ENCODE measurements around the gene AP4S1.
"Not testable (repeated sequence)": the region's sequence is repeated elsewhere in the genome, so short reads cannot be mapped to it uniquely, and the experiment has no call there.

AP4S1 gene

GRCh38 chr14:31025367-31026076 is at the start of gene AP4S1:
TSS of gene AP4S1 (plus strand) at chr14:31025649. CDS start at chr14:31066197, 40,548 bp downstream.
- DNase-seq = peak; percentile 52

DNA sequence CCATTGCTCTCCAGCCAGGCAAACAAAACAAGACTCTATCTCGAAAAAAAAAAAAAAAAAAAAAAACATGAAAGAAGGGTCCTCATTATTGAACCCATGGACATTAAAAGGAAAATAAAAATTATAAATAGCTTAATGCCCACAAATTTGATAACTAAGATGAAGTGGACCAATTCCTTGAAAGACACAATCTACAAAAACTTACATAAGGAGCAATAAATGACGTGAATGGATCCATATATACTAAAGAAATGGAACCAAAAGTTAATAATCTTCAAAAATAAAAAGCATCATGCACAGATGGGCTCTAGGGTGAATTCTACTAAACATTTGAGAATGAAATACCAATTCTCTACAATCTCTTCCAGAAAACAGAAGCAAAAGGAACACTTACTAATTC is 47.7 kb upstream of the AP4S1 start:
- no peak for DNase-seq

DNA sequence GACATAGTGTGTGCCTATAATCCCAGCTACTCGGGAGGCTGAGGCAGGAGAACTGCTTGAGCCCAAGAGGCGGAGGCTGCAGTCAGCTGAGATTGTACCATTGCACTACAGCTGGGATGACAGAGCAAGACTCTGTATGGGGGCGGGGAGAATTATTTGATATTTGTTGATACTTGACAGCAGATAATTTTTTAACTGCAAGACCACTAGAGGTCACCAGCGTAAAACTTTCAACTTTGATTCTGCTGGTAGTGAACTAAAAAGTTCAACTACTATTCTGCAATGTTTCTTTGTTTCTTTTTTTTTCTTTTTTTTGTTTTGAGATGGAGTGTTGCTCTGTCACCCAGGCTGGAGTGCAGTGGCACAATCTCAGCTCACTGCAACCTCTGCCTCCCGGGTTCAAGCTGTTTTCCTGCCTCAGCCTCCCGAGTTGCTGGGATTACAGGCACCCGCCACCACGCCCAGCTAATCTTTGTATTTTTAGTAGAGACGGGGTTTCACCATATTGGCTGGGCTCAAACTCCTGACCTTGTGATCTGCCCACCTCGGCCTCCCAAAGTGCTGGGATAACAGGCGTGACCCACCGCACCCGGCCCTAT is 45.2 kb upstream of the AP4S1 start:
- DNase-seq = peak; percentile 90

GRCh38 chr14:30980980-30981379 is 44.5 kb upstream of the AP4S1 start:
- DNase-seq = no peak

- DNase-seq = peak; percentile 70
Measured at GRCh38 chr14:30982533-30982932, 42.9 kb upstream of the AP4S1 start.

GRCh38 chr14:30983858-30984257 is 41.6 kb upstream of the AP4S1 start:
- no peak for DNase-seq

DNA sequence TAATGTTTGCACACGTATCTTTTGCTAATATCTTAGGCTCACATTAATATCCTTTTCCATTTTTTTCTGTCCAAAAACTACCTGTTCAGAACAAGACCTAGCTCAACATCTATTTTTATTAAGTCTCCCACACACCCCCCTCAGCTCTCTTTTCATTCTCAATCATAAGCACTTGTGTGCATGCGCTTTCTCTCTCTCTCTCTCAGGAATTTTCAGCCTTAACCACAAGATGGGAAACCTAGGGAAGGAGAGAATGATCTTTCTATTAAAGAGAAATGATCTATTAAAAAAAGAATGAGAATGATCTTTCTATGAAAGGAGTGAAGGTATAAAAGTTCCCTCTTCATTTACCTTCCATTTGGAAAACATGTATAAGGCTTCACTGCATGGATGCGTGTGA is 39.7 kb upstream of the AP4S1 start:
- DNase-seq = no peak

- no peak for DNase-seq
Measured at GRCh38 chr14:30988509-30988908, 36.9 kb upstream of the AP4S1 start.

- DNase-seq = no peak
Measured at GRCh38 chr14:30990770-30991169, 34.7 kb upstream of the AP4S1 start.

- no peak for DNase-seq
Measured at GRCh38 chr14:30991408-30991807, 34.0 kb upstream of the AP4S1 start.

GRCh38 chr14:30993071-30993470 is 32.4 kb upstream of the AP4S1 start:
- DNase-seq = no peak

- peak; percentile 20 for DNase-seq
Measured at GRCh38 chr14:30994681-30995620, 30.5 kb upstream of the AP4S1 start.

- no peak for DNase-seq
Measured at GRCh38 chr14:30995689-30996088, 29.8 kb upstream of the AP4S1 start.

- peak; percentile 10 for DNase-seq
Measured at GRCh38 chr14:30996892-30997659, 28.4 kb upstream of the AP4S1 start.

DNA sequence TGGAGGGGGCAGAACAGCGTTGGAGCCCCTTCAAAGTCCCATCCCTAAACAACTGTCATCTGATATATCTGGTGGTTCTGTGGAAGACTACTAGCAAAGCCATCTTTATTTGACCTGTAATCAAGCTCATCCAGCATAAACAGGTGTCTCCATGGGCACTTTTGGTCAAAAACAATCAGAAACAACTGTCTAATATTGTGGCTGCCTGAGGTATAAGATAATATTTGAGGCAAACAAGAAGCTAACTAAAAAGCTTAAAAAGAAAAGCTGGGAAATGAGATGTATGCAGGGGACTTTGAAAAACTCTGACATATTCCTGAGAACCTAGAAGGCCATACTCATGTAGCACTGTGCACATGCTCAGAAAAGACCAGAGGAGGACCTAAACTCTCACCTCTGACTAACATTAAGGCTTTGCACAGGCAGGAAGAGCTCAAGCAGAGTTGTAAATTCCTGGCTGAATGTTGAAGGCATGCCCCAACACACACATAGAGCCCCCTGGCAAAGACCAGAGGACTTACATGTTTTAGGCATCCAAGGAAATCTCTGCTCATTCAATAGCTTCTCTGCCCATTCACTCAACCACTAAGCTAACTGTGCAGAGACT is 27.2 kb upstream of the AP4S1 start:
- DNase-seq = no peak

- no peak for DNase-seq
Measured at GRCh38 chr14:30999038-30999773, 26.2 kb upstream of the AP4S1 start.

- no peak for DNase-seq
Measured at GRCh38 chr14:31000629-31001338, 24.7 kb upstream of the AP4S1 start.

DNA sequence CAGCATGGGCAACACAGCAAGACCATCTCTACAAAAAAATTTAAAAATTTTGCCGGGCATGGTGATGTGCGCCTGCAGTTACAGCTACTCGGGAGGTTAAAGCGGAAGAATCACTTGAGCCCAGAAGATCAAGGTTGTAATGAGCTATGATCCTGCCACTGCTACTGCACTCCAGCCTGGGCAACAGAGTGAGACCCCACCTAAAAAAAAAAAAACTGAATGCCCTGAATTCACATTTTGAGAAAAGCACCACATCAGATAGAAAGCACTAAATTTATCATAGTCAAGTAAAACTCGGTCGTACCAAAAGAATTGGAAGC is 24.1 kb upstream of the AP4S1 start:
- no peak for DNase-seq

GRCh38 chr14:31003284-31003683 is 22.2 kb upstream of the AP4S1 start:
- no peak for DNase-seq

DNA sequence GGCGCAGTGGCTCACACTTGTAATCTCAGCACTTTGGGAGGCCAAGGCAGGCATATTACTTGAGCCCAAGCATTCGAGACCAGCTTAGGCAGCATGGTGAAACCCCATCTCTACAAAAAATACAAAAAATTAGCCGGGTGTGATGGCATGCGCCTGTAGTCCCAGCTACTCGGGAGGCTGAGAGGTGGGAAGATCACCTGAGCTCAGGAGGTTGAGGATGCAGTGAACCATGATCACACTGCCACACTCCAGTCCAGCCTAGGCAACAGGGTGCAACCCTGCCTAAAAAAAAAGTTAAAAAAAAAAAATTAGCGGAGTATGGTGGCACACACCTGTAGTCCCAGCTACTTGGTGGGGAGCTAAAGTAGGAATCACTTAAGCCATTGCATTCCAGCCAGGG is 21.4 kb upstream of the AP4S1 start:
- not testable (repeated sequence) for DNase-seq

DNA sequence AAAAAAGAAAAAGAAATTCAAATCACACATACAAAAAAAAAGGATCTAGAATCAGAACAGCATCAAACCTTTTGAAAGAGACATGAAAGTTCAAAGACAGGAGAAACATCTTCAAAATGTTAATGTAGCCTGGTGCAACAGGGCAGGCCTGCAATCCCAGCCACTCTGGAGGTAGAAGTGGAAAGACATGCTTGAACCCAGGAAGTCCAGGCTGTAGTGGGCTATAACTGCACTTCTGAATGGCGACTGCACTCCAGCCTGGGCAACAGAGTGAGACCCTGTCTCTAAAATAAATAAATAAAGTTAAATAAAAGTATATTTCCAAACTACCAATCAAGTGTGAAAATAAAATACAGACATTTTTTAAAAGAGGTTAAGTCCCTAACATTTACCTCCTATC is 18.7 kb upstream of the AP4S1 start:
- DNase-seq = no peak

Data from hematopoietic multipotent progenitor cell treated with erythropoietin and hydrocortisone succinate and interleukin-3 and kit ligand, for 8 days (in vitro differentiated cells).